ES-I3 (cell line): ENCODE data around the gene DNAJC30.
A peak's percentile ranks its signal among the peaks of the same experiment; 100 is the strongest.
"Not testable (repeated sequence)": the region's sequence is repeated elsewhere in the genome, so short reads cannot be mapped to it uniquely, and the experiment has no call there.

Experiments
- H3K36me3 ChIP-seq: 2 replicates; pipeline ENCODE4 v1.6.1; 2013; ENCODE audit warnings: mild to moderate bottlenecking, low read length, control low read depth, moderate library complexity; ENCODE audit not compliant: insufficient read depth
- H3K4me1 ChIP-seq: 2 replicates; pipeline ENCODE4 v1.6.1; 2013; ENCODE audit warnings: mild to moderate bottlenecking, control low read depth, low read length; ENCODE audit not compliant: insufficient read depth
- H3K9ac ChIP-seq: 2 replicates; pipeline ENCODE4 v1.6.1; 2013; ENCODE audit warnings: low read depth, mild to moderate bottlenecking, low read length, moderate library complexity
- H3K9me3 ChIP-seq: 2 replicates; pipeline ENCODE4 v1.6.1; 2013; ENCODE audit warnings: mild to moderate bottlenecking, low read length, moderate library complexity; ENCODE audit not compliant: control insufficient read depth, insufficient read depth

DNAJC30 gene

DNA sequence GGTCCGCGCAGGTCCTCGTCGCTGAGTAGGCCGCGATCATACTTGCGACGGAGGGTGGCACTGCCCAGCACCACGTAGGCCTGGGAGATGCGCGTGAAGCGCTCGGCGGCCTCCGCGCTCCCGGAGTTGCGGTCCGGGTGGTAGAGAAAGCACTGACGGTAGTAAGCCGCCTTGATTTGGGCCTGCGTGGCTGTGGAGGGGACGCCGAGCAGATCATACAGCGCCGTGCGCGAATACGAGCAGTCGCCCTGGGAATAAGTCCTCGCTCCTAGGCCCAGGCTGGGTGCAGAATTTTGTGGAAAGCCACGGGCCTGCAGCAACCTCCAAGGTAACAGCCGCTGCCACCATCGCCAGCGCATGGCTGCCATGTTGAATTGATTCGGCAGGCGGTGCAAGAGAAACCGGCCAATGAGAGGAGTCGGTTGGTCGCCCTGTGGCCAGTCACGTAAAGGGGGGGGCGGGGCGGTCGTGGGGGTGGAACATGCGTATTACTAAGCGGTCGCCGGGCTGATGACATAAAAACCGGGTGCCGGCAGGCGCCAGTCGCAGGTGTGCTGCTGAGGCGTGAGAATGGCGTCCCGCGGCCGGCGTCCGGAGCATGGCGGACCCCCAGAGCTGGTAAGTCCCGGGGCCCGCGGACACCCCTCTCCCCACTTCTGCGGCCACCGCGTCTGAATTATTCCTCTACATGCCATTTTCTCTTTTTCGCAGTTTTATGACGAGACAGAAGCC, at the start of gene DNAJC30, which contains the start of gene BUD23:
Gene DNAJC30 (minus strand): TSS at position 398 of the 732 bp plus-strand sequence. CDS start 30 bp downstream, at position 368.
Gene BUD23 (plus strand): TSS at position 542 of the 732 bp plus-strand sequence. CDS start 29 bp downstream, at position 571.
- Histone ChIP-seq H3K9ac (peak within 1 kb of the TSS; percentile 99), H3K36me3 (no peaks in the 10 kb centered on the region; the same call in 1 of the 2 replicates), H3K9me3 (no peaks in the 10 kb centered on the region), H3K4me1 (peaks cover 9% of the 10 kb centered on the region; the same call in 1 of the 2 replicates)

DNA sequence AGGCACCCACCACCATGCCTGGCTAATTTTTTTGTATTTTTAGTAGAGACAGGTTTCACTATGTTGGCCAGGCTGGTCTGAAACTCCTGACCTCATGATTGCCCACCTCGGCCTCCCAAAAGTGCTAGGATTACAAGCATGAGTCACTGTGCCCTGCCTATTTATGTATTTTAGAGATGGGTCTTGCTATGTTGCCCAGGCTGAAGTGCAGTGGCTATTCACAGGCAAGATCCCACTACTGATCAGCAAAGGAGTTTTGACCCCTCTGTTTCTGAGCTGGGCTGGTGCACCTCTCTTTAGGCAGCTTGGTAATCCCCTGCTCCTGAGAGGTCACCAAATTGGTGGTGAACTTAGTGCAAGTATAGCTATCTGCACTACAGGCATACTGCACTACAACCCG, 49.1 kb upstream of the DNAJC30 start:
- Histone ChIP-seq H3K36me3 (no peaks in the 10 kb centered on the region; the same call in 1 of the 2 replicates), H3K4me1 (no peaks in the 10 kb centered on the region; the same call in 1 of the 2 replicates), H3K9ac (no peak overlapping the region), H3K9me3 (no peaks in the 10 kb centered on the region)

DNA sequence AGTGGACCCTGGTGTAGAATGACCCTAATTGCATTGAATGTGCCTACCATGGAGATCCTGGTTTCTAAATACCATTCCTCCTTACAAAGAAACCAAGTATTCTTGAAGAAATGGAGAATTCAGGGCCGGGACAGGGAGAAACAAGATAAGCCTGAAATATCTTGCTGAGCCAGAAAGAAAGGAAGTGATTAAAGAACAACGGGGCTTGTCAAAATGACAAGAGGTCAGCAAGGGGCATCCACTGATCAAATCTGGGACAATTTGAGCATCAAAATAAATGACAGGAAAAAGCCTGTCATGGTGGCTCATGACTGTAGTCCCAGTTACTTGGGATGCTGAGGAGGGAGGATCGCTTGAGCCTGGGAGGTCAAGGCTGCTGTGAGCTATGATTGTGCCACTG, 47.2 kb upstream of the DNAJC30 start:
- Histone ChIP-seq H3K4me1 (no peaks in the 10 kb centered on the region; the same call in 1 of the 2 replicates), H3K9ac (no peak overlapping the region), H3K9me3 (no peaks in the 10 kb centered on the region), H3K36me3 (no peaks in the 10 kb centered on the region)

DNA sequence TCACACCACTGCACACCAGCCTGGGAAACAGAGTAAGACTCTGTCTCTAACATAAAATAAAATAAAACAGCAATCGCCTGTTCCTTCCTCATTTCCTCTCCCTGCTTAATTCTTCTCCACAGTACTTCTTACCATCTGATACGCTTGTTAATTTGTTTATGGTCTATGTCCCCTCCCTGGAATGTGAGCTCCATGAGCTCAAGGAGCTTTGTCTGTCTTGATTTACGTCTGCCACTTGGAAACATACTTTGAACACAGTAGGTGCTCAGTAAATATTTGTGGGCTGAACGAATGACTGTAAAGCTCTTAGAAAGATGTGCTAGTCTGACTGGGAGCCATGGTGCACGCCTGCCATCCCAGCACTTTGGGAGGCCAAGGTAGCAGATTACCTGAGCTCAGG, 45.3 kb upstream of the DNAJC30 start:
- H3K36me3 ChIP-seq = no peaks in the 10 kb centered on the region
- no peaks in the 10 kb centered on the region; the same call in 1 of the 2 replicates for H3K4me1 ChIP-seq
- H3K9ac ChIP-seq = no peak overlapping the region
- no peaks in the 10 kb centered on the region for H3K9me3 ChIP-seq

DNA sequence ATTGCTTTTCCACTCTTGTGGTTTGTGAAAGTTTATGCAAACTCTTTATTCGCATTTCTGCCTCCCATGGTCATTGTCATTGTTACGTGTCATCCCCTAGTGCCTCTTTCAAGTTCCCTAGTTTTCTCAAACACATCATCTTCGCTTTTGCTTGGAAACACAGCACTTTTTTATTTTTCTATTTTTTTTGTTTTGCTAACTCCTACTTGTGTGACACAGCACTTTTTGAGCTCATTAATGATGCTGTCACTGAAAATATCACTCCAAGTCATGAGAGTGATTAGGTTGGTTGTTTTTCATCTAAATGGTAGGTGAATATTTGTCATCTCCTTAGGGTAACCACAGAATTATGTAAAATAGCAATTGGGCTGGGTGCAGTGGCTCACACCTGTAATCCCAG, 44.7 kb upstream of the DNAJC30 start:
- Histone ChIP-seq H3K36me3 (no peaks in the 10 kb centered on the region), H3K9me3 (no peaks in the 10 kb centered on the region), H3K9ac (no peak overlapping the region), H3K4me1 (no peaks in the 10 kb centered on the region; the same call in 1 of the 2 replicates)

DNA sequence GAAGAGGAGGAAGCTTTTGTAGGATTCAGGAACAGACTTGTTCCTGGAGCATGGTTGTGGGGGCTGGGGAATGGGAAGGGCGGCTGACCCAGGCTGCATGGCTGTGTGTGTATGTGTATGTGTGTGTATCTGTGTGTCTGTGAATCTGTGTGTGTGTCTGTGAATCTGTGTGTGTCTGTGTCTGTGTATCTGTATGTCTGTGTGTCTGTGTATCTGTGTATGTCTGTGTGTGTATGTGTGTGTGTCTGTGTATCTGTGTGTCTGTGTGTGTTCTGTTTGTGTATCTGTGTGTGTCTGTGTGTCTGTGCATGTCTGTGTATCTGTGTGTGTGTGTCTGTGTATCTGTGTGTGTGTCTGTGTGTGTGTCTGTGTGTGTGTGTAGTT, 42.8 kb upstream of the DNAJC30 start:
- Histone ChIP-seq H3K4me1 (no peaks in the 10 kb centered on the region; the same call in 1 of the 2 replicates), H3K9ac (no peak overlapping the region), H3K9me3 (no peaks in the 10 kb centered on the region), H3K36me3 (no peaks in the 10 kb centered on the region)

DNA sequence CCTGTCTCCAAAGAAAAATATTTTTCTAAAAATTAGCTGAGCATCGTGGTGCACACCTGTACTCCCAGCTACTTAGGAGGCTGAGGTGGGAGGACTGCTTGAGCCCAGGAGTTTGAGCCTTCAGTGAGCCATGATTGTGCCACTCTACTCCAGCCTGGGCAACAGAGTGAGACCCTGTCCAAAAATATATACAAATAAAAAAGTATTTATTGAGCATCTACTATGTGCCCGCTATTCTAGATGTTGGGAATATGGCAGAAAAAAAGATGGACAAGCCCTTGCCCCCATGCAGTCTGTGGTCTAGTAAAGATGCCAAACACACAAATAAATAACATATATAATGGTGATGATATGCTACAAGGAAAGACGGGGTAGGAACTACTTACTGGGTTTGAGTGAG, 40.6 kb upstream of the DNAJC30 start:
- Histone ChIP-seq H3K36me3 (no peaks in the 10 kb centered on the region), H3K9ac (no peak overlapping the region), H3K9me3 (no peaks in the 10 kb centered on the region), H3K4me1 (no peaks in the 10 kb centered on the region)

DNA sequence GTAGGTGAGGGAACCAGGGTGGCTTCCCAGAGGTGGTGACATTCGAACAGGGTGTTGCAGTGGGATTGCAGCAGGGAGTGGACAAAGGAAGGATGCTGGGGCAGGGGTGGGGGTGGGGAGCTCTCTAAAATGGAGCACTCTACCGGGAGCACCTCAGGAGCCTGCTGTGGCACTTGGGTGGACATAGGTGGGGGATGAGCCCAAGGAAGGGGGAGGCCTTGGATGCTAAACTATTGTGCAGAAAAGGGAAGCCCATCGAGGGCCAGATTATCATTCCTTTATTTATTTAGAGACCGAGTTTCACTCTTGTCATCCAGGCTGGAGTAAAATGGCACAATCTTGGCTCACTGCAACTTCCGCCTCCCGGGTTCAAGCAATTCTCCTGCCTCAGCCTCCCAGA, 39.5 kb upstream of the DNAJC30 start:
- Histone ChIP-seq H3K4me1 (no peaks in the 10 kb centered on the region), H3K9ac (no peak overlapping the region), H3K9me3 (no peaks in the 10 kb centered on the region), H3K36me3 (no peaks in the 10 kb centered on the region)

DNA sequence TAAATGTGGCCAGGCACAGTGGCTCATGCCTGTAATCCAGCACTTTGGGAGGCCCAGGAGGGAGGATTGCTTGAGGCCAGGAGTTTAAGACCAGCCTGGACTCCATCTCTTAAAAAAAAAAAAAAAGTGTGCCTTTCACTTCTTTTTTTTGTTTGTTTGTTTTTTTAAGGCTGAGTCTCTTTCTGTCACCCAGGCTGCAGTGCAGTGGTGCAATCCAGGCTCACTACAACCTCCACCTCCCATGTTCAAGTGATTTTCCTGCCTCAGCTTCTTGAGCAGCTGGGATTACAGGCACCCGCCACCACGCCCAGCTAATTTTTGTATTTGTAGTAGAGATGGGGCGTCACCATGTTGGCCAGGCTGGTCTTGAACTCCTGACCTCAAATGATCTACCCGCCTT, 38.9 kb upstream of the DNAJC30 start:
- H3K36me3 ChIP-seq, H3K4me1 ChIP-seq, H3K9ac ChIP-seq, H3K9me3 ChIP-seq: not testable (repeated sequence)

DNA sequence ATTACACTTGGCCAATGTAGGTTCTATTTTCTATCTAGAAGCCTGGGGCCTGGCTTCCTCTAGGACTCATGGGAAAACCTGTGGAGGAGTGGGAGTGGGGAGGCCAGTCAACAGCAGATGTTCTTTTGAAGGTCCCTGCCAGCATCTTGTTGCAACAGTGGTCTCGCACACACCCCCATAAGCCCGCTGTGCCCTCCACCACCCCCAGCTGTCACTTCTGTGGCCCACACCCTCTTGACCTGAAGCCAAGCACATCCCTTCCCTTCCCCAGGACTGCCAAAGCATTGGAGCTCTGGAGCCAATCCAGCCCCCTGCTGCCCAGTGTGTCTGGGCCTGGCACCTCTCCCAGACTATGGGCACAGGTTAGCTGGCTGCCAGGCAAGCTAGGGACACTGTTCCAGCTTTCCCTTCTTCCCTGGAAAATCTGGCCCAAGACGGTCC, 38.1 kb upstream of the DNAJC30 start:
- no peaks in the 10 kb centered on the region for H3K36me3 ChIP-seq
- H3K4me1 ChIP-seq = no peaks in the 10 kb centered on the region
- no peak overlapping the region for H3K9ac ChIP-seq
- H3K9me3 ChIP-seq = no peaks in the 10 kb centered on the region

DNA sequence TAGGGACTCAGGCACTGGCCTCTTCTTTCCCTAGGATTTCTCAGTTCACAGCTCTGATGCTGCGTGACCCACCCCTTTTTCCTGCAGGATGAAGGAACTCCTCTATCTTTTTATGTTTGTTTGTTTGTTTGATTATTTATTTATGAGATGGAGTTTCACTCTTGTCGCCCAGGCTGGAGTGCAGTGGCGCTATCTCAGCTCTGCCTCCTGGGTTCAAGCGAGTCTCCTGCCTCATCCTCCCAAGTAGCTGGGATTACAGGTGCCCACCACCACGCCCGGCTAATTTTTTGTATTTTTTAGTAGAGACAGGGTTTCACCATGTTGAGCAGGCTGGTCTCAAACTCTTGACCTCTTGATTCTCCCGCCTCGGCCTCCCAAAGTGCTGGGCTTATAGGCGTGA, 37.2 kb upstream of the DNAJC30 start:
- not testable (repeated sequence) for H3K4me1 ChIP-seq, H3K36me3 ChIP-seq, H3K9ac ChIP-seq, H3K9me3 ChIP-seq

DNA sequence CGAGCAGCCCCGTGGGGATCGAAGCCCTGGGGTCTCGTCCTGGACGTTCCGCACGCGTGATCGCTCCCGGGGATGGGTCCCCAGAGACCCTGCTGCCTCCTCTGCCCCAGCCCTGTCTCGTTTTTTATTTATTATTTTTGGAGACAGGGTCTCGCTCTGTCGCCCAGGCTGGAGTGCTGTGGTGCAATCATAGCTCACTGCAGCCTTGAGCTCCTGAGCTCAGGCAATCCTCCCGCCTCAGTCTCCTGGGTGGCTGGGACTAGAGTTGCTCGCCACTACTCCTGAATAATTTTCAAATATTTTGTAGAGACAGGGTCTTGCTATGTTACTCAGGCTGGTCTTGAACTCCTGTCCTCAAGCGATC, 36.5 kb upstream of the DNAJC30 start:
- no peaks in the 10 kb centered on the region for H3K9me3 ChIP-seq
- no peaks in the 10 kb centered on the region for H3K36me3 ChIP-seq
- peaks cover 9% of the 10 kb centered on the region; the same call in 1 of the 2 replicates for H3K4me1 ChIP-seq
- peak overlapping the region; percentile 36; the same call in 1 of the 2 replicates for H3K9ac ChIP-seq

DNA sequence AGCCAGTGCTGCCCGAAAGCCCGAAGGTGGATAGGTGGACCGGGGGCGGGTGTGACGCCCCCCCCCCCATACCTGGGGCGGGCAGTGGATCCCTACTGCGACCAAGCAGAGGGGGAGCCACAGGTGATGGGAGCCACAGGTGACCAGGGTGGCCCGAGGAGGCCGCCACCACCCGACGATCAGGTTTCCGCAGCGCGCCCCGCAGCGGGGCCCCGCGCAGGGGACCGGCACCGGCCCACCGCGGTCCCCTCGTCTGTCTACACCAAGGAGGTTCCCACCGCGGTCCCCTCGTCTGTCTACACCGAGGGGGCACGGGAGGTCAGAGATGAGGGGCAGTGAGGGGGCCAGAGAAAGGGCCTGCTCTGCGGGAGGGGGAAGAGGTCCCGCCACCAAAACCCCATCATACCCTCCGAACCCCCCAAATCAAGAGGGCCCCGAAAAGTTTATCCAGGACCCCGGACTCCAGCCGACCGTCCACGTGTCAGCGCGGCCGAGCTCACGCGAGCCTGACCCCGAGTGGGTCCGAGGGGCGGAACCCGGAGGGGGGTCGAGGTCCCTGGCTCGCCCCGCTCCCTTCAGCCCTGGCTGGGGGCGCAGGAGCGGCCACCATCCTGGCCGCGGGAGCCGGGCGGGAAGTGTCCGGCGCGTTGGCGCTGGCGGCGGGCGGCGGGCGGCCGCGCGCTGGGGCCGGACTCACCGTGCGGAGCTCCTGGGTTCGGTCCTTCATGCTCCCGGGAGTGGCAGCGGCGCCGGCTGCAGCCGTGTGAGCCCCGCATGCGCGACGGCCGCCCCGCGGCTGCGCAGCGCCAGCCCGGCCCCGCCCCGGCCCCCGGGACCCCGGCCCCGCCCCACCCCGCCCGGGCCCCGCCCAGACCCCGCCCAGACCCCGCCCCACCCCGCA, 35.9 kb upstream of the DNAJC30 start, which contains the start of gene STX1A:
Gene STX1A (minus strand): TSS at position 765 of the 901 bp plus-strand sequence. CDS start 38 bp downstream, at position 727.
- Histone ChIP-seq H3K9me3 (no peaks in the 10 kb centered on the region), H3K4me1 (peaks cover 9% of the 10 kb centered on the region; the same call in 1 of the 2 replicates), H3K9ac (peak within 1 kb of the TSS; percentile 94), H3K36me3 (no peaks in the 10 kb centered on the region)

DNA sequence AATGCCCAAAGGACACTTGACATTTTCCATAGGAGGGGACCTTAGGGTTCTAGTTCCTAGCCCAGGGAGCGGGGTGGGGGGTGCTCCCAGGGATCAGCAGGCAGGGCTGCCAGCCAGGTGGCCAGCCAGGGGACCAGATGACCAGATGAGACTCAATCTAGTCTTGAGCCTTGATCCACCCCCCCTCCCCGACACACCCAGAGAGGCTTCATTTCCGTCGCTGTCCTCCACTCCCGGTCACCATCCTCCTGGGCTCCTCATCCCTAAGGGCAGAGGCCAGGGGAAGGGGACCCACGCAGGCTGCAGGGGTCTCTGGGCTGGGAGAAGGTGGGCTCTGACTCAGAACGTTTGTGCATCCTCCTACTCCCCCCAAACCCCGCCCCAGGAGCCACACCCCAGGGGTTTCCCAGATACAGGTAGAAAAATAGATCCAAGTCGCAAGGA, 35.2 kb upstream of the DNAJC30 start:
- Histone ChIP-seq H3K9ac (peak overlapping the region; percentile 94; the same call in 1 of the 2 replicates), H3K4me1 (peaks cover 9% of the 10 kb centered on the region; the same call in 1 of the 2 replicates), H3K9me3 (no peaks in the 10 kb centered on the region), H3K36me3 (no peaks in the 10 kb centered on the region)
